RWPE1 (cell line): ENCODE data around the gene SCAMP4.

Experiments
- CTCF ChIA-PET: fragments of 350-600 bp; sonication (Branson Sonifier 250); formaldehyde crosslinking; extraction: SDS; loops from one replicate; lab custom pipeline; 2021; lab: Yijun Ruan, JAX
- POLR2A ChIA-PET: fragments of 400-600 bp; formaldehyde crosslinking; extraction: SDS; loops from one replicate; lab custom pipeline; 2020; ENCODE audit warnings: antibody characterized with exemption; ENCODE audit not compliant: low non-redundant PET; lab: Yijun Ruan, JAX
- DNase-seq: peaks from one replicate; pipeline ENCODE4 v3.0.0; 2012; ENCODE audit warnings: low spot score
- H3K27ac ChIP-seq: fragments of 450-650 bp; 2 replicates; pipeline ENCODE4 v1.5.1; 2017
- TF ChIP-seq, protein P1 (sequence below): fragments of 450-650 bp; conservative IDR thresholded peaks from 2 replicates; pipeline ENCODE4 v1.5.1; 2017; ENCODE audit warnings: low read depth, mild to moderate bottlenecking

Gene SCAMP4

DNA sequence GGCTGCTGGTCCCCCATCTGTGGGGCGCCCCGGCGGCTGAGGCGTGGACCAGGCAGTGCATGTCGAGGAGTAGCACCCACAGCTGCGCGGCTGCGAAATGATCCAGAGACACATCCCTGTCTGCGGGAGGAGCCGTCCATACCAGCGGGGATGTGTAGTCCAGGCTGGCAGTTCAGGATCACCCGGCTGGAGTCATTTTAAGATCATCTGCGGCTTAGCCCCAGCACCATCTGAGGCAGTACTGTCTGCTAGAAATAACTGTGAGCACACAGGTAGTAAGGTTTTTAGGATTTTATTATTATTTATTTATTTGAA, 3.1 kb downstream of the SCAMP4 start:
- no peak for DNase-seq
- TF ChIP-seq, protein P1, sequence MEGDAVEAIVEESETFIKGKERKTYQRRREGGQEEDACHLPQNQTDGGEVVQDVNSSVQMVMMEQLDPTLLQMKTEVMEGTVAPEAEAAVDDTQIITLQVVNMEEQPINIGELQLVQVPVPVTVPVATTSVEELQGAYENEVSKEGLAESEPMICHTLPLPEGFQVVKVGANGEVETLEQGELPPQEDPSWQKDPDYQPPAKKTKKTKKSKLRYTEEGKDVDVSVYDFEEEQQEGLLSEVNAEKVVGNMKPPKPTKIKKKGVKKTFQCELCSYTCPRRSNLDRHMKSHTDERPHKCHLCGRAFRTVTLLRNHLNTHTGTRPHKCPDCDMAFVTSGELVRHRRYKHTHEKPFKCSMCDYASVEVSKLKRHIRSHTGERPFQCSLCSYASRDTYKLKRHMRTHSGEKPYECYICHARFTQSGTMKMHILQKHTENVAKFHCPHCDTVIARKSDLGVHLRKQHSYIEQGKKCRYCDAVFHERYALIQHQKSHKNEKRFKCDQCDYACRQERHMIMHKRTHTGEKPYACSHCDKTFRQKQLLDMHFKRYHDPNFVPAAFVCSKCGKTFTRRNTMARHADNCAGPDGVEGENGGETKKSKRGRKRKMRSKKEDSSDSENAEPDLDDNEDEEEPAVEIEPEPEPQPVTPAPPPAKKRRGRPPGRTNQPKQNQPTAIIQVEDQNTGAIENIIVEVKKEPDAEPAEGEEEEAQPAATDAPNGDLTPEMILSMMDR, result no peak
- ChIA-PET POLR2A (no interaction called here), CTCF (interaction anchor here (0.6 to 0.7 kb wide), 2 partner anchors 11 to 21 kb away, joined by 3 read pairs; no protein-coding TSS in a partner anchor)
- H3K27ac ChIP-seq, result peak overlapping the region; percentile 83

- ChIA-PET POLR2A (no interaction called here), CTCF (interaction anchor here (1.0 kb wide), 1 partner anchor 20 kb away, joined by 4 read pairs; no protein-coding TSS in a partner anchor)
- H3K27ac ChIP-seq, result peak overlapping the region; percentile 83
- TF ChIP-seq, protein P1, result no peak
- DNase-seq, result no peak
These were observed 4.5 kb downstream of the SCAMP4 start for GRCh38 chr19:1909761-1910080.

- H3K27ac ChIP-seq, result peak overlapping the region; percentile 83
- no peak for DNase-seq
- TF ChIP-seq, protein P1, result no peak
- ChIA-PET POLR2A (no interaction called here), CTCF (interaction anchor here (1.0 kb wide), 1 partner anchor 20 kb away, joined by 4 read pairs; no protein-coding TSS in a partner anchor)
These were observed 5.0 kb downstream of the SCAMP4 start for GRCh38 chr19:1910177-1910576.

GRCh38 chr19:1911098-1911497, 5.9 kb downstream of the SCAMP4 start:
- peak overlapping the region; percentile 83 for H3K27ac ChIP-seq
- ChIA-PET POLR2A (no interaction called here), CTCF (no interaction called here)
- TF ChIP-seq, protein P1, result no peak
- no peak for DNase-seq

GRCh38 chr19:1911995-1912394, 6.8 kb downstream of the SCAMP4 start:
- peak overlapping the region; percentile 83 for H3K27ac ChIP-seq
- TF ChIP-seq, protein P1, result no peak
- DNase-seq, result no peak
- CTCF ChIA-PET, result interaction anchor here (0.7 kb wide), 1 partner anchor 86 kb away, joined by 4 read pairs; no protein-coding TSS in a partner anchor
- POLR2A ChIA-PET, result no interaction called here

- TF ChIP-seq, protein P1, result no peak
- peak overlapping the region; percentile 83; the same call in 1 of the 2 replicates for H3K27ac ChIP-seq
- ChIA-PET POLR2A (no interaction called here), CTCF (interaction anchor here (2.0 kb wide), 1 partner anchor 17 kb away, joined by 5 read pairs; no protein-coding TSS in a partner anchor)
- DNase-seq, result no peak
These were observed 7.7 kb downstream of the SCAMP4 start for GRCh38 chr19:1912760-1913505.
